Measurements from ENCODE around the gene ANKRD65. TPM values are rescaled to one million over a fixed set of nuclear protein-coding genes. Genes with fewer than 3 reads are reported as not detected.

ANKRD65 gene
- total RNA-seq, 1 experiment from 2014 or later: not detected

- no peak for TF ChIP-seq REST (IDR thresholded peaks at IDR 0.05; ENCODE audit: low read depth)
- no peak for TF ChIP-seq ELF1 (IDR thresholded peaks at IDR 0.05; ENCODE audit: borderline replicate concordance, low read depth)
- Histone ChIP-seq H3K79me2 (ENCODE audit: insufficient read depth, low read length) (peaks cover 86% of the 10 kb centered on the region), H3K9me3 (ENCODE audit: control insufficient read depth in 1 of 2, insufficient read depth in 1 of 2, low read depth in 1 of 2, low read length in 2 of 2) (no peaks in the 10 kb centered on the region), H3K27me3 (ENCODE audit: insufficient read depth, low read length) (no peaks in the 10 kb centered on the region), H2AFZ (ENCODE audit: low read depth, low read length, poor library complexity, severe bottlenecking) (no peak overlapping the region), H3K27ac (ENCODE audit: low read depth, low read length) (peak overlapping the region; percentile 86), H3K36me3 (ENCODE audit: control insufficient read depth in 1 of 2, insufficient read depth in 2 of 2, low read length in 2 of 2) (peaks cover 29 to 51% of the 10 kb centered on the region in 2 experiments; a peak in 3 of 4 replicates), H3K4me2 (ENCODE audit: low read length) (peak overlapping the region; percentile 99), H4K20me1 (ENCODE audit: insufficient read depth) (peaks cover 9% of the 10 kb centered on the region; the same call in 1 of the 2 replicates), H3K9ac (ENCODE audit: low read length) (peak overlapping the region; percentile 97), H3K9me2 (ENCODE audit: insufficient read depth) (no peaks in the 10 kb centered on the region), H3K4me1 (ENCODE audit: control insufficient read depth in 1 of 2, insufficient read depth in 2 of 2, low read length in 2 of 2) (peaks cover 8 to 43% of the 10 kb centered on the region in 2 experiments; a peak in 3 of 4 replicates), H3K4me3 (replicated peaks in 1 of 2; ENCODE audit: low read depth in 1 of 2, low read length in 2 of 2) (peak overlapping the region; percentile 76 to 99)
- ATAC-seq: no peak; the same call in 1 of the 2 replicates
- POLR2A ChIA-PET: interaction anchor here (1.0 to 1.2 kb wide), 6 partner anchors 8 to 107 kb away, joined by 3 to 7 read pairs (median 4); partner anchors contain the start of genes AURKAIP1 and MRPL20
- no TSS peak for BruUV-seq (replicated peaks)
- RAD21 ChIA-PET (ENCODE audit: low non-redundant PET in 1 of 2, low total read pairs in 2 of 2, uncharacterized antibody in 2 of 2, unreplicated experiment in 2 of 2): interaction anchor here in 1 of 2 experiments (0.9 kb wide), 1 partner anchor 23 kb away, joined by 4 read pairs; the partner anchor contains the start of gene AURKAIP1
- DNase-seq (ENCODE audit: low read depth, low spot score): no peak
- CTCF ChIA-PET: interaction anchor here (0.8 to 1.5 kb wide), 4 partner anchors 23 to 107 kb away, joined by 3 to 9 read pairs (median 4); partner anchors contain the start of gene AURKAIP1
- intact Hi-C loops (cut with micrococcal nuclease): loop anchor here (1.0 kb wide), 1 partner anchor 54 kb away; no protein-coding TSS in a partner anchor
These were observed 22.3 kb downstream of the ANKRD65 start for GRCh38 chr1:1398677-1399186.
